ENCODE results near the gene SCGB1D2.

DNA sequence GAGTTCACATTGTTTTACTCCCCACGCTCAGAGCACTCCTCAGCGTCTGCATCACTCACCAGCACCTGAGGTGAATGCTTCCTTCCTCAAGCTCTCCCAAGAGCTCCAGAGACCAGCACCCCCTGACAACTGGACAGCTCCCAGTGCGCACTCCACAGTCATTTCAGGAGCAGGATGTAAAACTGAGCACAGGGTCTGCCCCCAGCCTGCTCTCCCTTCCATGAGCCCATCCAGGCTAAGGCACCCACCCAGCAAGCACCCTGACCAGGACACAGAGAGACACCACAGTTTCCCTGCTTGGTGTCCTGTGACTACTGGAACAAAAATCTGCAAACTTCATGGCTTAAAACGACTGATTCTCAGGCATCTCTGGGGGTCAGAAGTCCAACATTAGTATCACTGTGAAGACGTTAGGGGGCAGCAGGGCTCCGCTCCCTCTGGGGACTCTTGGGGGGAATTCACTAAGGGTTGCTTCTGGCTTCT, 3.3 kb downstream of the SCGB1D2 start:
- no peak for TF ChIP-seq EZH2 (IDR thresholded peaks at IDR 0.05; ENCODE audit: insufficient read depth, poor library complexity, severe bottlenecking)
- no peak for TF ChIP-seq EZH2phosphoT487 (IDR thresholded peaks at IDR 0.05; ENCODE audit: insufficient read depth, low read depth)

Data from GM23248 (cell line).